ENCODE measurements around the gene GLIPR1. TPM values are rescaled to one million over a fixed set of nuclear protein-coding genes. Genes with fewer than 3 reads are reported as not detected.
"Not testable (repeated sequence)": the region's sequence is repeated elsewhere in the genome, so short reads cannot be mapped to it uniquely, and the experiment has no call there.

Gene GLIPR1
- 71.9 and 73.3 TPM in 2 replicates for total RNA-seq (2014; rRNA removed; shearing (Covaris generic))

- DNase-seq (ENCODE audit: low read depth), result peak; percentile 93
These were observed at the start of gene GLIPR1 for GRCh38 chr12:75480469-75480949. Gene GLIPR1 (plus strand): TSS chr12:75480755. CDS start chr12:75480881, 126 bp downstream.

DNA sequence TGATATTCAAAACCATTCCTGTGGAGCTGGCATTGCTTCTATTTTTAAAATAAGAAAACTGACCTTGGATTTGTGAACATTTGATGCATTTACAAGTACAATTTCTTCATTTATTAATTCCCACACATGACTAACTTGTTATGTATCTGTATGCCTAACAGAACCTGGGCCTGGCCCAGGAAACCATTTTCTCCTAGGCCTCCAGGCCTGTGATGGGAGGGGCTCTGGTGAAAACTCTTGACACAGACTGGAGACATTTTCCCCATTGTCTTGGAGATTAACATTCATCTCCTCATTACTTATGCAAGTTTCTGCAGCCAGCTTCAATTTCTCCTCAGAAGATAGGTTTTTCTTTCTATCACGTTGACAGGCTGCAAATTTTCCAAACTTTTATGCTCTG is 47.6 kb upstream of the GLIPR1 start:
- DNase-seq (ENCODE audit: low read depth), result no peak

- no peak for DNase-seq (ENCODE audit: low read depth)
These were observed 43.0 kb upstream of the GLIPR1 start for GRCh38 chr12:75437564-75437963.

DNA sequence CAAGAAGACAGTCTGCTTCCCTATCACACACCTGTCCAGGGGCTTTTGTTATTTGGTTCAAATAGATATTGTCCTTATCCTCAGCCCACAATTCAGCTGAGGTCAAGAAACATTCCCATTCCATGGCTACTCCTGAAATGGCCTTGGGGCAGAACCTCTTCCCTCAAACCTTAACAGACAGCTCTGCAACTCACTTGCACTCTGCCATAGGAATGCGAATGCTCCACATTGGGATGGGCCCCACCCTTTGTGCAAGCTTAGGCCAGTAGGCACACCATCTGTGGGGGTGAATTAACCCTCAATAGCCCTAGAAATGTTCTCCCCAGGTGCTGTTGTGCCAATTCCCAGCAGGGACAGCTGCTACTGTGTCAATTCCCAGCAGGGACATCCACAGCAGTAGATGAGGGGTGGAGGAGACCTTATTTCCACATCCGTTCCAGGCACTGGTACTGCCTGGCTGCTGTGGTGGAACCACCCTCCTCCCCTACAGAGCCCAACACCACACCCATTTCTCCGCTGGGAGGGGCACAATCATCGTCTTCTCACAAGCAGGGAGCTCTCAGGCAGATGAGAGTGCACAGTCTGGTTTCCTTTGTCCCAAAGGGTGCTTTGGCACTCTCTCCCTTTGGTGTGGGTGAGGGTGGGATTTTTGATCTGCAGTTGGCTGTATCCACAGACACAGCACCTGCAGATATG is 42.3 kb upstream of the GLIPR1 start:
- DNase-seq (ENCODE audit: low read depth), result peak; percentile 3

DNA sequence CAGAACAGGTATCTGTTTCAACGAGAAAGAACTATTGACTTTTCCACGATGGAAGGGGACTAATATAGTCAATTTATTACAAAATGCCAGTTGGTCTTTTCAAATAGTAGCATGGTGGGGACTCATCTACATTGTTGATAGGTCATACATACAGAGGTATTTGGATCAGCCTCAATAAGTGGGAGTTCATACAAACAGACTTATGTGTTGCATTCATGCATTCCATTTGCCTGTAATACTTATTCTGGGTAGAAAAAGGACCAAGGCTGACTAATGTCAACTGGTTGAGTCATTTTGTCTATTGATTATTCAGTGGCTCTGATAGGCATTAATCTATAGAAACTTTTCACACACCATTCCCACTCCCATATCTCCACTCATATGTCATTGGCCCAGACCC is 41.5 kb upstream of the GLIPR1 start:
- no peak for DNase-seq (ENCODE audit: low read depth)

GRCh38 chr12:75439930-75440329 is 40.6 kb upstream of the GLIPR1 start:
- no peak for DNase-seq (ENCODE audit: low read depth)

- not testable (repeated sequence) for DNase-seq (ENCODE audit: low read depth)
These were observed 38.7 kb upstream of the GLIPR1 start for GRCh38 chr12:75441687-75442449.

- DNase-seq (ENCODE audit: low read depth), result not testable (repeated sequence)
These were observed 38.1 kb upstream of the GLIPR1 start for GRCh38 chr12:75442454-75442853.

DNA sequence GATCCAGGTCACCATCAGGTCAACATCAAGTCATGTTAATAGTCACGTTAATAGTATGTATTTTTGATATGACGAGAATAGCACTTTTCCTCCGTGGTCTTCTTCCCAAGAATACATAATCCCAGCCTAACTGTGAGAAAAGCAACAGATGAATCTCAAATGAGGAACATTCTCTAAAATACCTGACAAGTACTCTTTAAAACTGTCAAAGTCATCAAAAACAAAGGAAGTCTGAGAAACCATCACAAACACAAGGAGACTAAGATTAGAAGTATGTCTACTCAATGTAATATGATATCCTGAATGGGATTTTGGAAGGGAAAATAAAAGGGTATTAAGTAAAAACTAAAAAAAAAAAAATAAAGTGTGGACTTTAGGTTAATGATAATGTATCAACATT is 36.8 kb upstream of the GLIPR1 start:
- DNase-seq (ENCODE audit: low read depth), result no peak

GRCh38 chr12:75444429-75445136 is 36.0 kb upstream of the GLIPR1 start:
- peak; percentile 45 for DNase-seq (ENCODE audit: low read depth)

DNA sequence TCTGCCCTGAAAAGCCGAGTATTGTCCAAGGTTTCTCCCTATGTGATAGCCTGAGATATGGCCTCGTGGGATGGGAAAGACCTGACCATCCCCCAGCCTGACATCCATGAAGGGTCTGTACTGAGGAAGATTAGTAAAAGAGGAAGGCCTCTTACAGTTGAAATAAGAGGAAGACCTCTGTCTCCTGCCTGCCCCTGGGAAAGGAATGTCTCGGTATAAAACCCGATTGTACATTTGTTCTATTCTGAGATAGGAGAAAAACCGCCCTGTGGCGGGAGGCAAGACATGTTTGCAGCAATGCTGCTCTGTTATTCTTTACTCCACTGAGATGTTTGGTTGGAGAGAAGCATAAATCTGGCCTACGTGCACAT is 35.4 kb upstream of the GLIPR1 start:
- DNase-seq (ENCODE audit: low read depth), result not testable (repeated sequence)

- peak; percentile 30 for DNase-seq (ENCODE audit: low read depth)
These were observed 33.7 kb upstream of the GLIPR1 start for GRCh38 chr12:75446857-75447256.

- no peak for DNase-seq (ENCODE audit: low read depth)
These were observed 32.7 kb upstream of the GLIPR1 start for GRCh38 chr12:75447691-75448393.

- DNase-seq (ENCODE audit: low read depth), result peak; percentile 17
These were observed 27.8 kb upstream of the GLIPR1 start for GRCh38 chr12:75452675-75453330.

GRCh38 chr12:75455839-75456238 is 24.7 kb upstream of the GLIPR1 start:
- no peak for DNase-seq (ENCODE audit: low read depth)

DNA sequence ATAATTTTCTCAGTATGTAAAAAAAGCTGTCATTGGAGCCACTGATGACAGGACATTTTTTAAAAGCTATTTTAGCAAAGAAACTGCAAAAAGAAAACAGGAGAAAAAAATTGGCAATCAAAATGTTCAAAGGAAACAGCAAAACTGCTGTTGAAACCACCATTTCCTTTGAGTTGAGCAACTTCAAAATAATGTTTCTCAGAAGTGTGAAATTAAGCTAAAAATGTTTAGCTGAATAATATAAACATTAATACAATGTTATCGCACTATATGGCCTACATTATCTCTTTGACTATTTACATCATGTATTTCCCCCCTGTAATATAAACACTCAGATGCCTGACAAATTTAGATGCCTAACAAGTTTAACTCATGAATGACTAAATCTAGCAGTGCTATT is 23.4 kb upstream of the GLIPR1 start:
- no peak for DNase-seq (ENCODE audit: low read depth)

- not testable (repeated sequence) for DNase-seq (ENCODE audit: low read depth)
These were observed 22.7 kb upstream of the GLIPR1 start for GRCh38 chr12:75457866-75458265.

GRCh38 chr12:75459755-75460154 is 20.8 kb upstream of the GLIPR1 start:
- no peak for DNase-seq (ENCODE audit: low read depth)

DNA sequence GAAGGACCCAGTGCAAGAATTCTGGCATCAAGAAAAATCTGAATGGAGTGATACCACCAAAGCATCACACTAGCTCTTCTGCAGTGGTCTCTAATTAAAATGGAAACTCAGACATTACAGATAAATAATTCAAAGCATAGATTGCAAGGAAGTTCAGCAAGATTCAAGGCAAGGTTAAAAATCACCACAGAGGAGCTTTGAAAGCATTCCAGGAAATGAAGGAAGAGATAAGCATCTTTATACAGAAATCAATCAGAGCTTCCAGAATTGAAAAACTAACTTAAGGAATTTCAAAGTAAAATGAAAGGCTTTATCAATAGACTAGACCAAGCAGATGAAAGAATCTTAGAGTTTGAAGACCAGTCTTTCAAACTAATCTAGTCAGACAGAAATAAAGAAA is 20.4 kb upstream of the GLIPR1 start:
- DNase-seq (ENCODE audit: low read depth), result no peak

GRCh38 chr12:75471902-75472890 is 8.4 kb upstream of the GLIPR1 start:
- no peak for DNase-seq (ENCODE audit: low read depth)

All from Daoy (cell line).